HG03439 (cell line): ENCODE data around the gene MCTP1.
"Not testable (repeated sequence)": the region's sequence is repeated elsewhere in the genome, so short reads cannot be mapped to it uniquely, and the experiment has no call there.

Experiments used
- ATAC-seq: cut with Tn5 transposase; IDR thresholded peaks from one replicate; pipeline ENCODE4 v1.9.1; 2021; ENCODE audit warnings: mild to moderate bottlenecking, moderate library complexity; ENCODE audit not compliant: unreplicated experiment

MCTP1 gene

GRCh38 chr5:94832685-94833084, 452.2 kb downstream of the MCTP1 start:
- no peak for ATAC-seq

DNA sequence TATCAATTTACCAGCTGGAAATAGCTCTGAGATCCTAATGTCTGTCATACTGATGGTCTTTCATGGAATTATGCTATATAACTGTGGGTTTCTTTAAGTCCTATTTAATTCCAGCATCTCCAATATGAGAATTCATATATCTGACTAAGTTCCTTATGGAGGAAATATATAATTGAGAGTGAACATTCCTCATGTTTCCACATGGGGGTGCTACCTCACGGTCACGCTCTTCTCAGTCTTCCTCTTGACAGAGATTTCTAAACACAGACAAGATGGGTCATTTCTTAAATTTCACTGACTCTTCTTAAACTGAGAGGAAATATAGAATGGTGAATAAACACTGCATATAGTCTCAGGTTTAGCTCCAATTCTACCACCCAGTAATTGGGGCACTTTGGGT, 454.4 kb downstream of the MCTP1 start:
- ATAC-seq: no peak

DNA sequence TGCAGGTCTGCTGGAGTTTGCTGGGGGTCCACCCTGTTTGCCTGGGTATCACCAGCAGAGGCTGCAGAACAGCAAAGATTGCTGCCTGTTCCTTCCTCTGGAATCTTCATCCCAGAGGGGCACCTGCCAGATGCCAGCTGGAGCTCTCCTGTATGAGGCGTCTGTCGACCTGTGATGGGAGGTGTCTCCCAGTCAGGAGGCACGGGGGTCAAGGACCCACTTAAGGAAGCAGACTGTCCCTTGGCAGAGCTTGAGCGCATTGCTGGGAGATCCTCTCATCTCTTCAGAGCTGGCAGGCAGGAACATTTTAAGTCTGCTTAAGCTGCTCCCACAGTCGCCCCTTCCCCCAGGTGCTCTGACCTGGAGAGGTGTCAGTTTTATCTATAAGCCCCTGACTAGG, 456.7 kb downstream of the MCTP1 start:
- ATAC-seq: not testable (repeated sequence)

DNA sequence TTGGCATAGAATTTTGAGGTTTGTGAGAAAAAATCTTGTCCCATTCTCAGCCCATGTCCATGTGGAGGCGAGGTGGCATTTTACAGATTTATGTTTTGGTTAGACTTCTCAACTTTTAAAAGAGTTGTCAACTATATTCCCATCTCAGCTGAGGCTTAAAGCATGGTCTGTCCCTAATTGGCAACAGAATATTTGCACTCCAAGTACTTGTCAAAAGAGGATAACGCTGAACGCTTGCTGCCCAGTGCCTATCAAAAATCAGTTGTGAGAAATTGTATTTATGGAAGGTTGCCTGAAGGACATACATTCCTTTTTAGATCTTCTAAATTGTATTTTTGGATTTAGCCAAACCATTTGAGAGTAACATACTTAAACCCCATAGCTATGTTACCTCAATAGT, 464.4 kb downstream of the MCTP1 start:
- no peak for ATAC-seq

DNA sequence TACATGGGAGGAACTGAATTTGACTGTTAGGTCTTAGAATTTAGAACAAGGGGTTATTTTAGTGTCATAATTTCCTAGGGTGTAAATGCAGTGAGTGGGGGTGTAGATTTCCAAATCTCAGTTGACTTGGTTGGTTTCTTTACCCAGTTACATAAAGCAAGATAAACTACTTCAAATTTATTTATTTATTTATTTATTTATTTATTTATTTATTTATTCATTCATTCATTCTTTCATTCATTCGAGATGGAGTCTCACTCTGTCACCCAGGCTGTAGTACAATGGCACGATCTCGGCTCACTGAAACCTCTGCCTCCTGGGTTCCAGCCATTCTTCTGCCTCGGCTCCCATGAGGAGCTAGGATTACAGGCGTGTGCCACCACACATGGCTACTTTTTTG, 466.0 kb downstream of the MCTP1 start:
- ATAC-seq: no peak

- no peak for ATAC-seq
Measured at GRCh38 chr5:94815313-94816039, 469.4 kb downstream of the MCTP1 start.

DNA sequence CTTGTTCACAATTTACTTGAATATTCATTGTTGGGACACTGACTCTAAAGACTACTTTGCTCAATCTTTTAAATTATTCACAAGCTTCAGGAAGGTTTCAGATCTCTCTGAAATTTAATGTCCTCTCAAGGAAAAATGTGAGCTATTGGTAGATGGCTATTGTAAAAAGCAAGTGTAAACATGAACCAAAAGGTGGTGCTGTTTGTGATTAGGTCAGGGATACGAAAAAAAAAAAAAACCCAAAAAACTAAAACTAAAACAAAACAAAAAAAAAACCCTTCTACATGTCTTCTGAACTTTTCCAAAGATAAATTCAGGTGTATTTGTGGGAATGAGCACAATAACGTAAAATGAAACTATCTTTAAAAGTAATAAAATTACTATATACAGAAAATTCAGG, 472.7 kb downstream of the MCTP1 start:
- no peak for ATAC-seq

DNA sequence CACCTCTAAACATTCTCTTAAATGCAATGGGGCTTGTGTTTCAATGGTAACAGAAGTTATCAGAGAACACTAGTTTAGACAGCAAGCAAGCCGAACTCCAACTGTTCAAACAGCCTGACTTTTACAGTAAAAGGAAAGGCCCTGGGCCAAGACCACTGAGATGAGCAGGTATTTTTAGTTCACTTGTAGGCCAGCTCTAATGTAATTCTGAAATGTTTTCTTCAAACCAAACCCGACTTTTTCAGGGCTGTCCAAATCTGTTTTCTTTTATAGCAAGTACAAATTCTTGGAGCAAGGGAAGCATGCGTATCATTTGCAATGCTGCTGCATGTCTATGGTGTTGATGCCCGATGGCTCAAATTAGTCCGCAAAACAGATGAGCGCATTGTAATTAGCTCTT, 473.6 kb downstream of the MCTP1 start:
- no peak for ATAC-seq

DNA sequence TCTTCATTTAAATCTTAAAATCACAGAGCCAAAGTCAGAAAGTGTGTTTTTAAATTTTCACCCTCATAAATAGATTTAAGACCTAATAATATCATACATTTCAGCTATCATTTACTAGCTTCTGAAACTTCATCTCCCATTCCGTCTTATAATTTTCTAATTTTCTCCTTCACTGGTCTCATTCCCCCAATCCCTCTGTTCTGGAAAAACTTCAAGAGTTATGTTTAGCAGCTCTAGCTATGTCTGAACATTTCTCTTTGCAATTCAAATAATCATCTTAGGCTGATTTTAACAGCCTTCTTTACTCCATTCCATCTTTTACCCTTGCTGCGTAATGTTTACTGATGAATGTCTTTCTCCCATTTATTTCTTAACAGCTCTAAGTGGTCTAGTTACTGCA, 474.0 kb downstream of the MCTP1 start:
- ATAC-seq: no peak

- no peak for ATAC-seq
Measured at GRCh38 chr5:94810281-94810680, 474.6 kb downstream of the MCTP1 start.

GRCh38 chr5:94808497-94808896, 476.4 kb downstream of the MCTP1 start:
- no peak for ATAC-seq

GRCh38 chr5:94807985-94808384, 476.9 kb downstream of the MCTP1 start:
- ATAC-seq: no peak

- no peak for ATAC-seq
Measured at GRCh38 chr5:94802450-94802849, 482.4 kb downstream of the MCTP1 start.

DNA sequence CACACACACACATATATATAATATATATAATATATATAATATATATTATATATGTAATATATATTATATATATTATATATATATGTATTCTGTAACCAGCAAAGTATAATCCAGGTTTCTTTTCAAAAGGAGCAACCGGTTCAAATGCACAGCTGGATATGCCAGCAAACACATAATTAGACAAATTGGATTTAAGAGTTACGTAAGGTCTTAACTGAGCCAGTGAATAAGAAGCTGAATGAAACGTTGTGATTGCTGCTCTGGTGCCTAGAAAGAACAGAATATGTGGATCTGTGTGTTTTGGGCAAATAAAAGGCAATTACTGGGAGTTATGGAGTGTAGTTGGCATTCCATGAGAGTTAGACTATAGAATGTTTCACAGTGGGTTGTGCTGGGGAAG, 488.3 kb downstream of the MCTP1 start:
- ATAC-seq: no peak

GRCh38 chr5:94793816-94794198, 491.1 kb downstream of the MCTP1 start:
- peak; percentile 44 for ATAC-seq

- peak; percentile 99 for ATAC-seq
Measured at GRCh38 chr5:94793113-94793815, 491.6 kb downstream of the MCTP1 start.

GRCh38 chr5:94791829-94792228, 493.1 kb downstream of the MCTP1 start:
- ATAC-seq: no peak

- no peak for ATAC-seq
Measured at GRCh38 chr5:94788527-94788926, 496.4 kb downstream of the MCTP1 start.

DNA sequence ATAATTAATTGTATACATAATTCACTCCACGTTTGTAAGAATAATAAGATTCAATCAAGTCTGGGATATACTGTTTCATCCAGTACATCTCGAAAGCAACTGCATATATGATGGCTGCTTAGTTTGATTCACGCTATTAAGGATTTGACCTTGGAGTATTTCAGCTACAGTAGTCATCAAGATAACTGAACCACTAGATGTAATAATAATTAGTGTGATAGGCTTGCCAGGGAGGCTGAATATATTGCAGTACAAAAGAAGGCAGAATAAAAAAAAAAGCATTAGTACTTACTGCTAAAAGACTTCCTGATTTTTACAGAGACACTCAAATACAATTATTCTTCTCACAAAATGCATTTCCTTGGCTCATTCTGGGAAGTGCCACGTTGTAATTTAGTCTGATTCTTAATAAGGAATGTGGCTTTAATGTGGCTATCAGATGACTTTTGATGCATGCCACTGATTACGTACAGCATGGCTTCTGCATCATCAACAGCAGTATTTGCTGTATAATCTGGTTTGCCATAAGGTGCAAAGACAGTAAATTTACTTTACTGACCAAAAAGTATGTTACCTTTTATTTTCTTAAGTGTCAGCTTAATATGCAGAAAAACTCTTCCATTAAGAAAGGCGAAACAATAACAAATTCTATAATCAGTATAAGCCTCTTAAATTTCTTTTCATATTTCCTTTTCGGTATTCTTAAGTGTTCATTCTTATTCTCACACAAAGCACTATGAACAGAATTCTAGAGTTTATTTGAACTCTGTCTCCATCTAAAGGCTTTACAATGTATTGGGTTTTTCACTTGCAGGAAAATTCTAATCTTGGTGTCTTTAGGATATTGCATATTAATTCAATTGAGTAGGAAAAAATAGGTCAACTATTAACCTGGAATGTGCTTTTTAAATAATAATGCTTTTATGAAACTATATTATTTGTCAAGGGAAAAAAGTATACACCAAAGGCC, 500.1 kb downstream of the MCTP1 start:
- ATAC-seq: no peak

GRCh38 chr5:94782383-94782782, 502.5 kb downstream of the MCTP1 start:
- no peak for ATAC-seq

DNA sequence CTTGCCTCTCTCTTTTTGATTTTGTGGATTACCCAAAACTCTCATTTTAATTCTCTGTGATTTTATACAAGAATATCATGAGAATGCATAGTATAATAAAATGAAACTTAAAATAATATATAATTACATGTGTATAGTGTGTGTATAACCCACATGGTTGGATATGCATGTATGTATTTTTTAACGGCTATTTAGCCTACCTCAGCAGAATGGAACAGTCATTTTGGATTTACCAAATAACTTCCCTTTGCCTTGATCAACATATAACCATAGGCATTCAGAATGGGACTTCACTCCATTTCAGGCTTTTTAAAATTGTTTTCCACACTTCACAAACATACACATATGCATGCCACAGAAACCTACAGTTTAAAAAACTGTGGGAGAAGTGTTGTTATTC, 505.2 kb downstream of the MCTP1 start:
- ATAC-seq: no peak
